Activated effector memory CD4-positive, alpha-beta T cell treated with anti-CD3 and anti-CD28 coated beads, Interleukin-2, amount 50 U/mL, for 16 hours (primary cell): Measurements from ENCODE around the gene PCYOX1L.

Experiments
- DNase-seq: peaks from one replicate; pipeline ENCODE4 v3.0.0-alpha.2; 2020

Gene PCYOX1L

DNA sequence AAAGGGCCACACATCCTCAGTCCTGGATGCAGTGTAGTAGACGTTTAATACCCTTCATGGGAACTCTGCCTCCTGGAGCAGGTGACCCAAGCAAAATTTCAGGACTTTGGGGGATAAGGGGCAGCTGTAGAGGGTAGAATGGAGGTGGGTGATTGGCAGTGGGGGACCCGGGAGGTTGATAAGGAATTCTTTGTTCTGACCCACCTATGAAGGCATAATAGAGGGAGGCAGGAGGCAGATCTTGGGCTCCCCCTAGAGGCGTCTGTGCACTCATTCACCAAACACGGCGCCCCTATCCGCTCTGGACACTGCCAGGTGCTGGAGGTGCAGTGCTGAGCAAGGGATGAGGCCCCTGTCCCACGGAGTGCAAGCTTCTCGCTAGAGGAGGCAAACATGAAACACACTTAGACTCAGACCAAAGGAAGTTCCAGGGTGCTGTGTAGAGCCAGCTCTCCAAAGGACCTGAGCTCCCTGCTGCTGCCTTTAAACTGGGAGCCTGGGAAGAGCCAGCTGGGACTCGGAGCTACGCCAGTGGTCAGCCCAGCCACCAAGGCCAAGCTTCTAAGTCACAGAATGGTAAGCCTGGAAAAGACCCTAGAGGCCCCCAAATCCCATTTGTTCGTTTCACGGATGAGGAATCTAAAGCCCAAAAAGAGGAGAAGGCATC, 13.6 kb downstream of the PCYOX1L start:
- peak; percentile 87 for DNase-seq

- no peak for DNase-seq
These were observed 14.4 kb downstream of the PCYOX1L start for GRCh38 chr5:149372076-149372795.

- no peak for DNase-seq
These were observed 15.1 kb downstream of the PCYOX1L start for GRCh38 chr5:149372932-149373331.

GRCh38 chr5:149374303-149374702, 16.5 kb downstream of the PCYOX1L start:
- no peak for DNase-seq

GRCh38 chr5:149374801-149375200, 17.0 kb downstream of the PCYOX1L start:
- no peak for DNase-seq

- DNase-seq: no peak
These were observed 17.6 kb downstream of the PCYOX1L start for GRCh38 chr5:149375434-149375833.

DNA sequence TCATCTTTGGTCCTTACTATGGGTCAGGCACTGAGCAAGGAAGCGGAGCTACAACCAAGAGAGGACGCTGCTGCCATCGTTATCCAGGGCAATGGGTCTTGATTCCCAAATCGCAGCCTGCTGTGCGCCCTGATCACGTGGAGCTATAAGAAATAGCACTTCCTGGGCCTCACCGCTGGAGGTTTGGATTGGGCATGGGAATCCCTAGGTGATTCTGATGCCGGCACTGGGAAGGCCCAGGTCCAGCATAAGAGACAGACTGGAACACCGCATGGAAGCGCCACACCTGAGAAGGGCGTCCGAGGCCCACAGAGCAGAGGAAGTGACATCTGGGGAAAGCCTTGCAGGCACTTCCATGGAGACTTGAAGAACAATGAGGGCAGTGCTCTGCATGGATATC, 18.3 kb downstream of the PCYOX1L start:
- DNase-seq: no peak

- DNase-seq: no peak
These were observed 19.0 kb downstream of the PCYOX1L start for GRCh38 chr5:149376711-149377447.

DNA sequence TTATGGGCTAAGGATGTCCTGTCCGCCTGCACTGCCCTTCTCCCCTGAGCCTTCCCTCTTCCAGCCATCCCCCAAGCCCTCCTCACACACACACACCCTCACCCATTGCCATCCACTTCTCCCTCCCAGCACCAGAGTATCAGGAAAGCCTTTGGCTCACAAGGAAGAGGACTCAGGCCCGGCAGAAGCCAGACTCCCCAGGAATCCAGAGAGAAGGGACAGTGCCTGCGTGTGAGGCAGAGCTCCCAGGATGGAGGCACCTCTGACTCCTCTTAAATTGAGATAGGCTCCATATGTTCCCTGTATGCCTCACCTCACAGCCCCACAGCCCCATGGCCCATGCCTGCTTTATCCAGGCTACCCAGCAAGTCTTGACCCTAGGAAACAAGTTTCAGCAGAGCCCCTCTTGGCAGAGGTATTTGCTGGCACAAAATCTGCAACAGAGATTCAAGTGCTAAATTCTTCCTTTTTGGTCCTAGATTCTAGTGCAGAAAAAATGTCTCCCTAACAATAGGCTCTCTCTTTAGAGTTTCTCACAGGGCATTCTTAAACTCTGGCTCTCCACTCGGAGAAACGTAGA, 20.5 kb downstream of the PCYOX1L start:
- DNase-seq: peak; percentile 48

DNA sequence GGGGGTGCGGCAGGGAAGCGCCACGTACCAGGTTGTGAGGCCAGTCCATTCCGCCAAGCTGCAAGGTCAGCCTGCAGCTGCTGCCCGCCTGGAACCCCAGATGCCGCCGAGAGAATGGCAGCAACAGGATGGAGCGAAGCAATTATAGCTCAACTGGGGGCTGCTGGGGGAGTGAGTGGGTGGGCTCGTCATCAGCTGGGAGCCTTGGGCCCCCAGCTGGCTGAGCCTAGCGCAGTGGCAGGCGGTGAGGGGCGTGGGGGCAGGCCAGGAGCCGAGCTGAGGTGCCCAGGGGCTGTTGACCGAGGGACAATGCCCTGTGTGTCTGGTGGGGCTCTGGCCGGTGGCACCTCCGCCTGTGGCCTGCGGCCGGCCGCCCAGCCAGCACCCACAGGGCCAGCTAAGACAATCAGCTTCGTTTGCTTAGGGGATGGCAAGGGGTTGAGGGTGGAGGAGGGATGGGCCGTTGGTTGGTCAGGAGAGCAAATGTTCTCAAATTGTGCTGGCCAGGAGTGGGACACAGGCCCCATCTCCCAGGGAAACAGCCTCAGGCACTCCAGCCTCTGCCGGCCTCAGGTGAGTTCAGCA, 21.4 kb downstream of the PCYOX1L start, which contains the start of gene IL17B:
Gene IL17B, minus strand, starts transcription at position 116 of the 585 bp plus-strand sequence. Its CDS starts 67 bp downstream, at position 49.
- DNase-seq: peak; percentile 54

DNA sequence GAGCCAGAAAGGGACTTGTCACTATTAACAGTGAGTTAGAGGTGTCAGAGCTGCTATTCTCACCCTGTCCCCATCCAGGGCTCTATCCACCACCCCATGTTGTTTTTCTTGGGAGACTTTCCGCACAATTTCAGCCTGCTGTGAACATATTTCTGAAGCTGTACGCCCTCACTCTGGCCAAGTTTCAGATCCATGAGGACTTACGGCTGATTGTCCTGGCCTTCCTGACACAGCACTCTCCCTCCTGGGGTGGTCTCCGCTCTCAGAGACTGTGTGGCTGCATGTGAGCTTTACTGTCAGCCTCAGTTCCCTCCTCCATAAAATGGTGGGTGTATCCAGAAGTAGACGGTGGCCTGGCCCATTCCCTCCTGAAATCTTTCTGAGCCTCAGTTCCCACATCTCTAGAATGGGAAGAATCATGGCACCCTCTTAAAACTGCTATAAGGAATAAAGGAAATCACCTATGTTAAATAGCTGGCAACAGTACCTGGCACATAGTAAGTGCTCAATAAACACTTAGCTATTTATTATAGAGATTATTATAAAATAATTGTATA, 22.1 kb downstream of the PCYOX1L start:
- DNase-seq: no peak

- DNase-seq: peak; percentile 61
These were observed 22.7 kb downstream of the PCYOX1L start for GRCh38 chr5:149380466-149381121.

DNA sequence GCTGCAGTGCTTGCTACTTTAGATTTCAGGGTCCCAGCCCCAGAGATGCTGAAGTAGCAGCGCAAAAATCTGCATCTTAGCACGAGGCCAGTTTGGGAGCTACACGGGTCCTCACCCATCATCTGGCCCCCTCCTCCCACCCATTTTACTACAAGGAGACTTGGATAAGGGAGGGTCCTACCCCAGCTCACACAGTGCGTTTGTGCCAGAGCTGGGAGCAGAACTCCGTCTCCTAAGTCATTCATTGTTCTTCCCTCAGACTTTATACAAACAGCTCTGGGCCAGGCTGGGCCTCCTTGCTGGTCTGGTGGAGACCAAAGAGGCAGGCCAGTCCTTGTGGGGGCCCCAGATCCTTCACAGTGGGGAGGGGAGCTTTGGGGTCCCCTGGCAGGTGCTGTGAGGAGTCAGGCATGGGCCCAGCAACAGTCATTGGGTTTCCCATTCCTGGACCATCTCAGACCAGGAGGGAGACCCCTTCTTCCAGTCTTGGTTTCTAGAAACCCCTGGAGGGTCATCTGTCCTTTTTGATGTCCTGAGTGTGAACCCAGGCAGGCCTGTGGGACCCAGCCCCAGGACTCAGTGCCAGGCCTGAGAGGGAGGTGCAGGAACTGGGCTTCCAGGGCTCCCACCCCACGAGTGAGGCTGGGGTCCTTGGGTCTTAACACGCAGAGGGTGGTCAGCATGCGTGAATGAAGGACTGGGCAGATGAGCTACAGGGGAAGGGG, 23.6 kb downstream of the PCYOX1L start:
- DNase-seq: no peak

GRCh38 chr5:149381986-149382338, 24.1 kb downstream of the PCYOX1L start:
- DNase-seq: peak; percentile 92

GRCh38 chr5:149382517-149383220, 24.8 kb downstream of the PCYOX1L start:
- no peak for DNase-seq

DNA sequence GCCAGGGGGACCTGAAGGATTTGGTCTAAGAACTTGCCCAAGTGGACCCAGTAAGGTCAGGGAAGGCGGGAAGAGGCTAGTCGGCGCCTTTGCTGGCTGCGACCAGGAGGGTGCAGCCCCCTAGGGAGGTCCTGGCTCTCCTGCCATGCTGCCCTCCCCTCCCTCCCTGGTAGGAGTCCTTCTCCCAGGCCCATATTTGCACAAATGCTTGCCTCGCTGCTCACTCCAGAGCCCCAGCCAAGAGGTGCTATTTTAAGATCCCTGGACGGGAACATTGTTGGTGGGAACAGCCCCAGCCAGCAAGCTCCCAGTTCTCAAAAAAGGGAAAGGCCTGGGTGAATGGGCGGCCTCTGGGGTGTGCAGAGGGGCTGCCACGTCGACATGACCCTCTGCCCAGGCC, 25.6 kb downstream of the PCYOX1L start:
- no peak for DNase-seq

DNA sequence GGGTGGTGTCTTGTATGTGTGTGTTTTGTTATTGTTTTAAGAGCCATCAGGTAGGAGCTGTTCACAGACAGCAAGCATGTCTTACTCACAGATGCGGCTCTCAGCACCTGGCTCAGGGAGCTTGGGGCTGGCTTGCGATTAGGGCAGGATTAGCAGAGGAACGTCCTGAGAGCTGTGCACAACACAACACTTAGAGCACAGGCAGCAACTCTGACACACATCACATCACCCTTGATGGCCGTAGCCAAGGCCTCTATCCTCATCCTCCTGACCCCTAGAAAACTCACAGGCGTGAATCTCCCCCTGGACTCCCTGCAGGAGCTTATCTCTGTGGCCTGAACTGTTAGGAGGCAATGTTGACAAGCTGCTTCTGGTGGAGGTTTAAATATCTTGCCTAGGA, 28.3 kb downstream of the PCYOX1L start:
- no peak for DNase-seq

DNA sequence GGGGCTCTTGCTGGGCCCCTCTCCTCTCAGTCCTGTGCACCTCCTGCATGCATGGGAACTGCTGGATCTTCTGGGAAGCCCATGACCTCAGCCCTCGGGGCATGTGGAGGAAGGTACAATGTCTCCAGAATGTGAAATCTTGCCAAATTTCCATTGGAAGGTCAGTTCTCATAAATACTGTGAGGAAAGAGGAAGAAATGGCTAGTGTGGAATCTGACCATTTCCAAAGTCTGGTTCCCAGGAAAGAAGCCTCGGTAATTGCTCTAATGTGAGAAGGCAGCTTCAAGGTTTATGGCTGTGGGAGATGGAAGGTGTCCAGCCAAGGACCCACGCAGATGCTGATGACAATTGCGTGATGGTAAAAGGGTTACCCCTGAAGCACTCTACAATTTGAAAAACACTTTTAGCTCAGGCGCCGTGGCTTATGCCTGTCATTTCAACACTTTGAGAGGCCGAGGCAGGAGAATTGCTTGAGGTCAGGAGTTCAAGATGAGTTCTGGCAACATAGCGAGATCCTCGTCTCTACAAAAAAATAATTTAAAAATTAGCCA, 29.3 kb downstream of the PCYOX1L start:
- no peak for DNase-seq

GRCh38 chr5:149387982-149388381, 30.1 kb downstream of the PCYOX1L start:
- DNase-seq: no peak

DNA sequence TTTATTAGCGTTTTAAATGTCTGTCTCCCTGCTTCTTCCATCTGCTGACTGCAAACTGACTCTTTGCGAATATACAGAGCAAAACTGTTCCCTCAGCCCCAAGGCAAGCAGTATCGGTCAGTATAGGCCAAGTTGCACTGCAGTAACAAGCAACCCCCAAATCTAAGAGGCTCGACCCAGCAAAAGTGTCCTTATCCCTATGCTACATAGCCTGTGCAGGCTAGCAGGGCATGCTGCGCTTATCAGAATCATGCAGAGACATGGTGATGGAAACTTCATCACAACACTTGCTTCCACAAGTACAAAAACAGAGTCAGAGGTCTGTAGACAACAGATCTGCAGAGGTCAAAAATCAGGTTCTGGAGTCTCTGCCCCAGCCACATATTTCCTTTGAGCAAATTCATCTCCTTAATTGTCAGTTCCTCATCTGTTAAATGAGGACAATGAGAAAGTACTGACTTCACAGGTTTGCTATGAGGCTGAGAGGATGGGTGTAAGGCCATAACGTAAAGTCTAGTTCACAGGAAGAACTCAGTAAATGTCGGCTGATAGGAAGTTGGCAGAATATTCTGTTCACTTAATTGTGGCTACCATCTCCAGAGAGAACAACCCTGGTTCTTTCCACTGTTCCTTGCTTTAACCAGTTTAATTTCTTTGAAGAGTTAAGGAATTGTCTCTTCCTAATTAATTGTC, 30.8 kb downstream of the PCYOX1L start:
- no peak for DNase-seq
